HepG2 (cell line): Measurements from ENCODE around the gene GRK4. TPM values are rescaled to one million over a fixed set of nuclear protein-coding genes. Genes with fewer than 3 reads are reported as not detected.

Experiments used
- ATAC-seq: fragments of 200-7000 bp; cut with Tn5 transposase; 3 replicates; pipeline ENCODE4 v1.9.1; 2020; ENCODE audit warnings: mild to moderate bottlenecking, moderate library complexity
- BruUV-seq: library from RNA; stranded (reverse); fragments of 400-500 nt; replicated peaks from 2 replicates; lab custom pipeline; 2021; lab: Mats Ljungman, UMichigan
- CTCF ChIA-PET: fragments of 300-600 bp; formaldehyde crosslinking; extraction: SDS; loops from one replicate; lab custom pipeline; 2021; ENCODE audit warnings: low total read pairs, inconsistent platforms, low intra/inter-chr PET ratio; lab: Yijun Ruan, JAX
- POLR2A ChIA-PET: fragments of 350-600 bp; sonication (Branson Sonifier 250); formaldehyde crosslinking; loops from one replicate; lab custom pipeline; 2020; ENCODE audit warnings: antibody characterized with exemption, inconsistent platforms; lab: Yijun Ruan, JAX
- DNase-seq: peaks from one replicate; pipeline ENCODE4 v3.0.0-alpha.2; 2015; ENCODE audit warnings: low spot score
- FAIRE-seq: peaks from 3 replicates; lab custom pipeline; 2011; peaks lifted over from hg19 to GRCh38; lab: Jason Lieb, UNC
- H2AFZ ChIP-seq: one replicate; pipeline ENCODE4 v1.6.1; 2011; ENCODE audit warnings: low read length, inconsistent platforms
- H3K27ac ChIP-seq: fragments of 300-600 bp; 3 replicates; pipeline ENCODE4 v1.8.0; 2011; ENCODE audit warnings: mixed run types, mild to moderate bottlenecking, mixed read lengths, low read length, inconsistent platforms; ENCODE audit not compliant: insufficient read depth; ENCODE audit errors: extremely low read length
- H3K27me3 ChIP-seq, 2 experiments: fragments of 200-600 bp in 1 of 2; 2 replicates in 1 of 2; 3 replicates in 1 of 2; pipeline versions ENCODE4 v1.6.0 to v1.8.0; 2011; ENCODE audit warnings: low read length in 2 of 2, mild to moderate bottlenecking in 2 of 2, moderate library complexity in 2 of 2, inconsistent platforms in 1 of 2; ENCODE audit not compliant: insufficient read depth in 2 of 2, control insufficient read depth in 1 of 2
- H3K36me3 ChIP-seq, 2 experiments: fragments of 200-600 bp in 1 of 2; replicated peaks in 1 of 2; 2 replicates in 1 of 2; 3 replicates in 1 of 2; pipeline versions ENCODE4 v1.5.1 to v1.8.0; 2011; ENCODE audit warnings: low read length in 2 of 2, inconsistent platforms in 1 of 2; ENCODE audit not compliant: insufficient read depth in 2 of 2, control insufficient read depth in 1 of 2
- H3K4me1 ChIP-seq: 2 replicates; pipeline ENCODE4 v1.5.1; 2012; ENCODE audit warnings: low read length, inconsistent platforms; ENCODE audit not compliant: insufficient read depth
- H3K4me2 ChIP-seq: 2 replicates; pipeline ENCODE4 v1.6.0; 2011; ENCODE audit warnings: low read depth, low read length, inconsistent platforms
- H3K4me3 ChIP-seq, 3 experiments: fragments of 200-600 bp in 1 of 3; sonication (generic), shearing (Covaris generic) in 1 of 3; replicated peaks in 1 of 3; 2 replicates each; pipeline ENCODE4 v1.5.1; 2011 to 2016; ENCODE audit warnings: low read length in 3 of 3, inconsistent platforms in 2 of 3, low read depth in 2 of 3, mild to moderate bottlenecking in 2 of 3, control low read depth in 1 of 3, mixed read lengths in 1 of 3; ENCODE audit not compliant: insufficient read depth in 1 of 3
- H3K79me2 ChIP-seq: one replicate; pipeline ENCODE4 v1.6.1; 2011; ENCODE audit warnings: low read length, inconsistent platforms; ENCODE audit not compliant: insufficient read depth
- H3K9ac ChIP-seq: 2 replicates; pipeline ENCODE4 v1.6.0; 2011; ENCODE audit warnings: mild to moderate bottlenecking, low read depth, low read length, inconsistent platforms; ENCODE audit not compliant: insufficient read depth
- H3K9me3 ChIP-seq: 2 replicates; pipeline ENCODE4 v1.5.1; 2012; ENCODE audit warnings: mild to moderate bottlenecking, low read length
- H4K20me1 ChIP-seq: 2 replicates; pipeline ENCODE4 v1.6.0; 2011; ENCODE audit warnings: inconsistent platforms, mild to moderate bottlenecking, low read length, moderate library complexity; ENCODE audit not compliant: insufficient read depth
- ARID5B ChIP-seq: IDR thresholded peaks from 2 replicates; pipeline ENCODE4 v1.4.0; 2020; ENCODE audit warnings: mild to moderate bottlenecking, missing genetic modification reagents
- CAMTA2 ChIP-seq: sonication (generic); formaldehyde crosslinking; IDR thresholded peaks from 2 replicates; pipeline ENCODE4 v1.4.0; 2020; ENCODE audit warnings: mild to moderate bottlenecking, missing genetic modification reagents, borderline replicate concordance
- CBFB ChIP-seq: sonication (generic); formaldehyde crosslinking; IDR thresholded peaks from 2 replicates; pipeline ENCODE4 v1.4.0; 2020; ENCODE audit warnings: missing genetic modification reagents
- CEBPB ChIP-seq: IDR thresholded peaks from 2 replicates; pipeline ENCODE4 v1.6.1; 2011; ENCODE audit warnings: low read depth, low read length, improper control_type of control experiment, borderline replicate concordance
- HMG20A ChIP-seq: IDR thresholded peaks from 2 replicates; pipeline ENCODE4 v1.6.1; 2016; ENCODE audit warnings: borderline replicate concordance
- LCORL ChIP-seq, 2 experiments: fragments of 450-650 bp in 1 of 2; sonication (generic) in 1 of 2; formaldehyde crosslinking in 1 of 2; IDR thresholded peaks; 2 replicates each; pipeline versions ENCODE4 v1.5.0 to v1.6.1; 2017 to 2020; ENCODE audit warnings: antibody characterized with exemption in 1 of 2, missing genetic modification reagents in 1 of 2
- MYNN ChIP-seq: sonication (generic); formaldehyde crosslinking; IDR thresholded peaks from 2 replicates; pipeline ENCODE4 v1.4.0; 2020; ENCODE audit warnings: mild to moderate bottlenecking, low read depth, missing genetic modification reagents
- NCOA2 ChIP-seq: sonication (generic); formaldehyde crosslinking; IDR thresholded peaks from 2 replicates; pipeline ENCODE4 v1.8.0; 2022; ENCODE audit warnings: inconsistent platforms
- PAXIP1 ChIP-seq: sonication (generic); formaldehyde crosslinking; conservative IDR thresholded peaks from 2 replicates; pipeline ENCODE4 v1.4.0; 2020; ENCODE audit warnings: mild to moderate bottlenecking, missing genetic modification reagents, moderate library complexity
- ZNF121 ChIP-seq: sonication (generic); formaldehyde crosslinking; IDR thresholded peaks from 2 replicates; pipeline ENCODE4 v1.5.0; 2020; ENCODE audit warnings: mild to moderate bottlenecking, missing genetic modification reagents
- WGBS: methylation state at CpG from one replicate; pipeline ENCODE4 v1.1.6; 2017; ENCODE audit warnings: low lambda C conversion rate; 5-methylcytosine and 5-hydroxymethylcytosine counted together
- in situ Hi-C: cut with HindIII; loops from 2 replicates; pipeline ENCODE4 v1.10.0; 2017; ENCODE audit warnings: low pct_unique_long_range_greater_than_20kb; ENCODE audit not compliant: extremely low pct_ligation_motif_present
- intact Hi-C: fragments of 100-400 bp; cut with micrococcal nuclease; formaldehyde crosslinking; loops from one replicate; pipeline ENCODE4 v1.10.0; 2022; ENCODE audit not compliant: unreplicated experiment
- polyA plus RNA-seq, 8 experiments: library from polyadenylated mRNA; depleted of rRNA in 3 of 8; stranded (reverse) in 7 of 8; unstranded in 1 of 8; fragments of >200 nt; fragmentation: Illumina TruSeq in 4 of 8; extraction: Trizol in 4 of 8; gene quantifications; 2 replicates each; pipeline versions ENCODE4 v1.2.1 to v1.2.3, GENCODE V29; 2011 to 2016; ENCODE audit warnings: low read depth in 4 of 8, missing spikeins in 1 of 8, mixed read lengths in 1 of 8; ENCODE audit not compliant: insufficient read depth in 1 of 8
- total RNA-seq, 5 experiments: library from RNA; depleted of rRNA; stranded (reverse); fragments of >200 nt; fragmentation: Illumina TruSeq; extraction: Trizol; gene quantifications; 2 replicates each; pipeline ENCODE4 v1.2.3, GENCODE V29; 2016; ENCODE audit warnings: low read depth in 1 of 5

GRK4 gene
- total and polyA plus RNA-seq, 2 of the 13 experiments (the other 11 are each of a cell fraction or from before 2014, with no cell fraction given) = 1.8 to 2.0 TPM

DNA sequence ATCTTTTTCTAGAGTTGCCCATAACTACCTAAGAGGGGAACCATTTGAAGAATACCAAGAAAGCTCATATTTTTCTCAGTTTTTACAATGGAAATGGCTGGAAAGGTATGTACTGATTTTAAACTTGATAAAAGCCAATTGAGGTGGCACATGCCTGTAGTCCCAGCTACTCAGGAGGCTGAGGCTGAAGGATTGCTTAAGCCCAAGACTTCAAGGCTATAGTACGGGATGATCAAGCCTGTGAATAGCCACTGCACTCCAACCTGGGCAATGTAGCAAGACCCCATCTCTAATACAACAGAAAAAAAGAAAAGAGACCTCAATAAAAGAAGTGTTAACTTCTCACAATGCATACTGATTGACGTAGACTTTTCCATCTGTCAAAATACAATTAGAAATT, 44.4 kb downstream of the GRK4 start:
- intact Hi-C loops = no loop called here
- DNase-seq (no peak), ATAC-seq (no peak), FAIRE-seq (no peak)
- H3K4me3 ChIP-seq = no peak overlapping the region
- H3K9ac ChIP-seq = no peak overlapping the region
- H4K20me1 ChIP-seq = no peaks in the 10 kb centered on the region
- H3K27ac ChIP-seq = no peak overlapping the region
- no peak overlapping the region for H2AFZ ChIP-seq
- BruUV-seq = no TSS peak
- ChIA-PET POLR2A (no interaction called here), CTCF (no interaction called here)
- H3K9me3 ChIP-seq = no peaks in the 10 kb centered on the region
- in situ Hi-C loops = no loop called here
- 27% methylated on average over 2 of the region's 2 CpGs for WGBS
- no peak overlapping the region for H3K4me2 ChIP-seq
- H3K27me3 ChIP-seq = peaks cover 2 to 6% of the 10 kb centered on the region in 2 experiments; a peak in 4 of 5 replicates
- H3K36me3 ChIP-seq = no peaks in the 10 kb centered on the region
- TF ChIP-seq ZNF121 (peak; percentile 46), MYNN (CRISPR knock-in tag) (no peak)
- H3K79me2 ChIP-seq = no peaks in the 10 kb centered on the region
- peaks cover 29% of the 10 kb centered on the region for H3K4me1 ChIP-seq

- WGBS = 2% methylated on average over 7 of the region's 7 CpGs
- no peak overlapping the region for H2AFZ ChIP-seq
- H3K4me2 ChIP-seq = peak overlapping the region; percentile 54
- peak; percentile 93 for ATAC-seq
- H3K27ac ChIP-seq = no peak overlapping the region
- no peak overlapping the region for H3K9ac ChIP-seq
- H3K27me3 ChIP-seq = peaks cover 2 to 15% of the 10 kb centered on the region in 2 experiments; a peak in 4 of 5 replicates
- H3K9me3 ChIP-seq = no peaks in the 10 kb centered on the region
- peak; percentile 81 for FAIRE-seq
- no peaks in the 10 kb centered on the region for H3K36me3 ChIP-seq
- intact Hi-C loops = loop anchor here (1.0 kb wide), 1 partner anchor 28 kb away; no protein-coding TSS in a partner anchor
- DNase-seq = peak; percentile 84
- ChIA-PET POLR2A (interaction anchor here (0.9 to 1.6 kb wide), 4 partner anchors 24 to 46 kb away, joined by 4 to 7 read pairs (median 5); partner anchors contain the start of genes GRK4 and NOP14), CTCF (interaction anchor here (1.3 kb wide), 1 partner anchor 28 kb away, joined by 8 read pairs; no protein-coding TSS in a partner anchor)
- no peaks in the 10 kb centered on the region for H3K79me2 ChIP-seq
- in situ Hi-C loops = no loop called here
- H3K4me3 ChIP-seq = no peak overlapping the region
- no TSS peak for BruUV-seq
- H3K4me1 ChIP-seq = peaks cover 29% of the 10 kb centered on the region
- no peaks in the 10 kb centered on the region for H4K20me1 ChIP-seq
- TF ChIP-seq ARID5B = peak; percentile 57
- TF ChIP-seq CAMTA2 (CRISPR knock-in tag) = no peak
- peak; percentile 53; the same call in 1 of the 2 replicates for TF ChIP-seq CEBPB
- TF ChIP-seq LCORL (IDR thresholded peaks at IDR 0.05) = no peak
- TF ChIP-seq LCORL (CRISPR knock-in tag; IDR thresholded peaks at IDR 0.05) = 0 out of 2 replicates have a peak, but pooled peaks have one; percentile 5
- peak; percentile 48; the same call in 1 of the 2 replicates for TF ChIP-seq NCOA2
- TF ChIP-seq PAXIP1 (CRISPR knock-in tag) = peak; percentile 16; the same call in 1 of the 2 replicates
- TF ChIP-seq HMG20A (CRISPR knock-in tag) = peak; percentile 29; the same call in 1 of the 2 replicates
- no peak for TF ChIP-seq CBFB (CRISPR knock-in tag)
Observed at GRCh38 chr4:3009422-3009821, 46.1 kb downstream of the GRK4 start.
